ENCODE data around the gene ASCL5.

DNA sequence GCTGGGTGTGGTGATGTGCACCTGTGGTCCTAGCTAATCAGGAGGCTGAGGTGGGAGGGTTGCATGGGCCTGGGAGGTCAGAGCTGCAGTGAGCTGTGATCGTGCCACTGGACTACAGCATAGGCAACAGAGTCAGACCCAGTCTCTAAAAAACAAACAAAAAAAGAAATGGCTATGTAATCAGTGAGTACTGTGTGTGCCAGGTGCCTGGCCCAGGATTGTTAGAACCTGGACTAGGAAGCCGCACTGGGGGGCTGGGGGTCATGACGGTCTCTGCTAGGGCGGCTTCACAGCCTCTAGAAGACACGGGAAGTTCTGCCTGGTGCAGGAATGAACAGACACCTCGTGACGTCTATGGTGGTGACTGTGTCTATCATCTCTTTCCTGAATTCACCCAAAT is 18.8 kb upstream of the ASCL5 start:
- TF ChIP-seq, protein P1, sequence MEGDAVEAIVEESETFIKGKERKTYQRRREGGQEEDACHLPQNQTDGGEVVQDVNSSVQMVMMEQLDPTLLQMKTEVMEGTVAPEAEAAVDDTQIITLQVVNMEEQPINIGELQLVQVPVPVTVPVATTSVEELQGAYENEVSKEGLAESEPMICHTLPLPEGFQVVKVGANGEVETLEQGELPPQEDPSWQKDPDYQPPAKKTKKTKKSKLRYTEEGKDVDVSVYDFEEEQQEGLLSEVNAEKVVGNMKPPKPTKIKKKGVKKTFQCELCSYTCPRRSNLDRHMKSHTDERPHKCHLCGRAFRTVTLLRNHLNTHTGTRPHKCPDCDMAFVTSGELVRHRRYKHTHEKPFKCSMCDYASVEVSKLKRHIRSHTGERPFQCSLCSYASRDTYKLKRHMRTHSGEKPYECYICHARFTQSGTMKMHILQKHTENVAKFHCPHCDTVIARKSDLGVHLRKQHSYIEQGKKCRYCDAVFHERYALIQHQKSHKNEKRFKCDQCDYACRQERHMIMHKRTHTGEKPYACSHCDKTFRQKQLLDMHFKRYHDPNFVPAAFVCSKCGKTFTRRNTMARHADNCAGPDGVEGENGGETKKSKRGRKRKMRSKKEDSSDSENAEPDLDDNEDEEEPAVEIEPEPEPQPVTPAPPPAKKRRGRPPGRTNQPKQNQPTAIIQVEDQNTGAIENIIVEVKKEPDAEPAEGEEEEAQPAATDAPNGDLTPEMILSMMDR (conservative IDR thresholded peaks at IDR 0.05), result no peak
- no peak for TF ChIP-seq ZFX (IDR thresholded peaks at IDR 0.05)

Data from C4-2B (cell line).